ENCODE results near the gene CRIM1. TPM values are rescaled to one million over a fixed set of nuclear protein-coding genes. Genes with fewer than 3 reads are reported as not detected.

Gene CRIM1
- total RNA-seq, 4 donors from 2014 or later, result 73.7 to 134 (median 80.7) TPM

- Histone ChIP-seq H3K27me3 (no peaks in the 10 kb centered on the region), H3K36me3 (peaks cover 0 to 5% (median 2%) of the 10 kb centered on the region in 4 donors), H3K4me3 (no peak overlapping the region), H3K9me3 (no peaks in the 10 kb centered on the region), H3K4me1 (peaks cover 3 to 32% (median 15%) of the 10 kb centered on the region in 4 donors), H3K27ac (no peak overlapping the region)
- intact Hi-C loops (cut with DNase I; ENCODE audit: low total_unique reads) (no loop called here), in situ Hi-C loops (cut with MboI; ENCODE audit: low pct_ligation_motif_present in 1 of 4, low pct_unique_long_range_greater_than_20kb in 1 of 4, low sequenced_read_pairs in 3 of 4) (no loop called here)
- DNase-seq, result no peak
- 91 to 95% methylated on average over 8 of the region's 8 CpGs for WGBS, 2 donors (ENCODE audit: low coverage in 1 of 2)
- TF ChIP-seq POLR2AphosphoS5 (IDR thresholded peaks at IDR 0.05) (no peak), POLR2A (IDR thresholded peaks at IDR 0.05) (no peak), EP300 (IDR thresholded peaks at IDR 0.05; ENCODE audit: low read depth) (no peak)
- TF ChIP-seq, protein P1, sequence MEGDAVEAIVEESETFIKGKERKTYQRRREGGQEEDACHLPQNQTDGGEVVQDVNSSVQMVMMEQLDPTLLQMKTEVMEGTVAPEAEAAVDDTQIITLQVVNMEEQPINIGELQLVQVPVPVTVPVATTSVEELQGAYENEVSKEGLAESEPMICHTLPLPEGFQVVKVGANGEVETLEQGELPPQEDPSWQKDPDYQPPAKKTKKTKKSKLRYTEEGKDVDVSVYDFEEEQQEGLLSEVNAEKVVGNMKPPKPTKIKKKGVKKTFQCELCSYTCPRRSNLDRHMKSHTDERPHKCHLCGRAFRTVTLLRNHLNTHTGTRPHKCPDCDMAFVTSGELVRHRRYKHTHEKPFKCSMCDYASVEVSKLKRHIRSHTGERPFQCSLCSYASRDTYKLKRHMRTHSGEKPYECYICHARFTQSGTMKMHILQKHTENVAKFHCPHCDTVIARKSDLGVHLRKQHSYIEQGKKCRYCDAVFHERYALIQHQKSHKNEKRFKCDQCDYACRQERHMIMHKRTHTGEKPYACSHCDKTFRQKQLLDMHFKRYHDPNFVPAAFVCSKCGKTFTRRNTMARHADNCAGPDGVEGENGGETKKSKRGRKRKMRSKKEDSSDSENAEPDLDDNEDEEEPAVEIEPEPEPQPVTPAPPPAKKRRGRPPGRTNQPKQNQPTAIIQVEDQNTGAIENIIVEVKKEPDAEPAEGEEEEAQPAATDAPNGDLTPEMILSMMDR (IDR thresholded peaks at IDR 0.05), result no peak
Measured at GRCh38 chr2:36445185-36445866, 89.7 kb downstream of the CRIM1 start.

DNA sequence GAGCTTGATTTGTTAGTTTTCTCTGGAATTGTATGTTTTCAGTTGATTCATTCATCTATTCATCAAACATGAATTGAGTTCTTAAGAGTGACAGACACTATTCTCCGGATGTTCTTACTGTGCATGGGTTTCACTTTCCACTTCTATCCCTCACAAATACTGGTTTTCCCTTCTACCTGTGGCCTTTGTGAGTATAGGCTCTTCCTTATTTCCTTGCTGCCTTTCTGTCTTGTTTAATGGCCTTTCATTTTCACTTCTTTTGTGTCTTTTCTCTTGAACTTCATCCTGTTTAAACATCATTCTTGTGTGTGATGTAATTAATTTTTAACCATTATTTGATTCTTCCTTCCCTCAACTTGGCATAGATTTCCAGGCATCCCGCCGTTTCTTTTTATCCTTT lies 90.7 kb downstream of the CRIM1 start:
- Histone ChIP-seq H3K9me3 (no peaks in the 10 kb centered on the region), H3K4me3 (no peak overlapping the region), H3K36me3 (peaks cover 0 to 5% (median 2%) of the 10 kb centered on the region in 4 donors), H3K27ac (peak overlapping the region in 2 of 4 donors; percentile 8 to 24), H3K4me1 (peaks cover 7 to 34% (median 17%) of the 10 kb centered on the region in 4 donors), H3K27me3 (no peaks in the 10 kb centered on the region)
- 48 to 55% methylated on average over 3 of the region's 3 CpGs for WGBS, 2 donors (ENCODE audit: low coverage in 1 of 2)
- intact Hi-C loops (cut with DNase I; ENCODE audit: low total_unique reads) (no loop called here), in situ Hi-C loops (cut with MboI; ENCODE audit: low pct_ligation_motif_present in 1 of 4, low pct_unique_long_range_greater_than_20kb in 1 of 4, low sequenced_read_pairs in 3 of 4) (no loop called here)
- no peak for DNase-seq
- TF ChIP-seq POLR2A (IDR thresholded peaks at IDR 0.05), result no peak
- TF ChIP-seq EP300 (IDR thresholded peaks at IDR 0.05; ENCODE audit: low read depth), result no peak
- TF ChIP-seq POLR2AphosphoS5 (IDR thresholded peaks at IDR 0.05), result no peak
- TF ChIP-seq, protein P1 (IDR thresholded peaks at IDR 0.05), result no peak

DNA sequence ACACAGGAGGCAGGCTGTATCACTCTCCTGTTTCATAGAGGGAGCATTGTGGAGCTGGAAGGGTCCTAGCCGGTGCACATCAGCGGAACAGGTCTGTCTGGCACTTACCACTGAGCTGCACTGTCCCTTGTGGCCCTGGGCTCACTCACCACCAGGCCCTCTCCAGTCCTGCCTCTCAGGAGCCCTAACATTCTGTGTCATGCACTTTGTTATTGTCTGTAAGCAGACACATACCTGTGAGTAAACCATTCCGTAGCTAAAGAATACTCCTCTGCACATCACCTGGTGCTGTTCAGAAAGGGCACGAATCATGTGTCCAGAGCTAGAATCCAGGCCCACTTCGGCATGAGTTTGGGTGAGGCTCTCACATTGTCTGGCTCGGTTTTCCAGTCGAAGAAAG lies 93.6 kb downstream of the CRIM1 start:
- in situ Hi-C loops (cut with MboI; ENCODE audit: low pct_ligation_motif_present in 1 of 4, low pct_unique_long_range_greater_than_20kb in 1 of 4, low sequenced_read_pairs in 3 of 4) (no loop called here), intact Hi-C loops (cut with DNase I; ENCODE audit: low total_unique reads) (no loop called here)
- Histone ChIP-seq H3K4me3 (no peak overlapping the region), H3K27ac (peak overlapping the region; percentile 56 to 73 (median 66)), H3K27me3 (no peaks in the 10 kb centered on the region), H3K9me3 (no peaks in the 10 kb centered on the region), H3K4me1 (peaks cover 7 to 23% (median 12%) of the 10 kb centered on the region in 4 donors), H3K36me3 (no peaks in the 10 kb centered on the region)
- no peak for DNase-seq
- 86% methylated on average over 7 of the region's 7 CpGs; no CpG with 5 or more reads in 1 of the 2 donors for WGBS, 2 donors (ENCODE audit: low coverage in 1 of 2)
- no peak for TF ChIP-seq POLR2AphosphoS5 (IDR thresholded peaks at IDR 0.05)
- TF ChIP-seq POLR2A (IDR thresholded peaks at IDR 0.05), result no peak
- TF ChIP-seq, protein P1 (IDR thresholded peaks at IDR 0.05), result no peak
- no peak for TF ChIP-seq EP300 (IDR thresholded peaks at IDR 0.05; ENCODE audit: low read depth)

DNA sequence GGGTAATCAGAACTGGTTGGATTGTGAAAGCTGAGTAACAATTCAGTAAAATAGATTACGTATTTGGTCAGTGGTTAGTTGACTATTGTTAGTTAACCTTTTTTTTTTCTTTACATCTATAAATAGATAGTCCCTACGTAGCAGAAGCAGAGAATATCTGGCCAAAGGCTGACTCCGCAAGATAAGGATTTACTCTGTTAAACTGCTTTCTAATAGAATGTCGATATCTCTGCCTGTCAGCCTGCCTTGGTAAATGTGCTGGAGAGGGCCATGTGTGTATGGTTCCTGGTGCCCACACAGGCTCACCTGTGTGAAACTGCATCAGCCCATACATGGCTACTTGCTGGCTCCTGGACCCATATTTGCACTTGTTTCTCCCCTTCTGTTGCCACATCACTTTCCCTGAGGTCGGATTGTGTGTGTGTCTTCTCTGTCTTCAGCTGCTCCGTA lies 94.4 kb downstream of the CRIM1 start:
- no peaks in the 10 kb centered on the region for H3K9me3 ChIP-seq
- no peaks in the 10 kb centered on the region for H3K27me3 ChIP-seq
- no peak for DNase-seq
- peaks cover 7 to 23% (median 12%) of the 10 kb centered on the region in 4 donors for H3K4me1 ChIP-seq
- no peak for TF ChIP-seq POLR2A (IDR thresholded peaks at IDR 0.05)
- TF ChIP-seq, protein P1 (IDR thresholded peaks at IDR 0.05), result no peak
- TF ChIP-seq POLR2AphosphoS5 (IDR thresholded peaks at IDR 0.05), result no peak
- no peak for TF ChIP-seq EP300 (IDR thresholded peaks at IDR 0.05; ENCODE audit: low read depth)
- in situ Hi-C loops (cut with MboI; ENCODE audit: low pct_ligation_motif_present in 1 of 4, low pct_unique_long_range_greater_than_20kb in 1 of 4, low sequenced_read_pairs in 3 of 4), result loop anchor here in 2 of 4 donors (25.0 kb wide), 1 partner anchor 88 kb away; the partner anchor contains the start of gene CRIM1 (in 2 of the 2)
- H3K27ac ChIP-seq, result peak overlapping the region; percentile 56 to 73 (median 66)
- 78 to 83% methylated on average over 6 of the region's 6 CpGs for WGBS, 2 donors (ENCODE audit: low coverage in 1 of 2)
- H3K4me3 ChIP-seq, result no peak overlapping the region
- no peaks in the 10 kb centered on the region for H3K36me3 ChIP-seq
- intact Hi-C loops (cut with DNase I; ENCODE audit: low total_unique reads), result loop anchor here (10.0 kb wide), 1 partner anchor 95 kb away; the partner anchor contains the start of gene CRIM1
